ENCODE measurements around the gene CDK6.
"Not testable (repeated sequence)": the region's sequence is repeated elsewhere in the genome, so short reads cannot be mapped to it uniquely, and the experiment has no call there.

CDK6 gene

GRCh38 chr7:92757311-92757910 is 79.0 kb downstream of the CDK6 start:
- FAIRE-seq: not testable (repeated sequence)

GRCh38 chr7:92755680-92756079 is 80.7 kb downstream of the CDK6 start:
- no peak for FAIRE-seq

GRCh38 chr7:92754919-92755581 is 81.3 kb downstream of the CDK6 start:
- no peak for FAIRE-seq

- no peak for FAIRE-seq
Observed at GRCh38 chr7:92753614-92754013, 82.8 kb downstream of the CDK6 start.

GRCh38 chr7:92751902-92752901 is 84.2 kb downstream of the CDK6 start:
- FAIRE-seq: no peak

GRCh38 chr7:92750946-92751345 is 85.4 kb downstream of the CDK6 start:
- no peak for FAIRE-seq

- FAIRE-seq: no peak
Observed at GRCh38 chr7:92750447-92750839, 85.9 kb downstream of the CDK6 start.

GRCh38 chr7:92749832-92750446 is 86.4 kb downstream of the CDK6 start:
- FAIRE-seq: no peak

- no peak for FAIRE-seq
Observed at GRCh38 chr7:92749327-92749755, 87.0 kb downstream of the CDK6 start.

GRCh38 chr7:92748495-92748894 is 87.9 kb downstream of the CDK6 start:
- no peak for FAIRE-seq

- FAIRE-seq: no peak
Observed at GRCh38 chr7:92747041-92747835, 89.1 kb downstream of the CDK6 start.

GRCh38 chr7:92745241-92745640 is 91.1 kb downstream of the CDK6 start:
- FAIRE-seq: no peak

GRCh38 chr7:92744180-92744579 is 92.2 kb downstream of the CDK6 start:
- FAIRE-seq: not testable (repeated sequence)

- no peak for FAIRE-seq
Observed at GRCh38 chr7:92742186-92742585, 94.2 kb downstream of the CDK6 start.

GRCh38 chr7:92740700-92741126 is 95.7 kb downstream of the CDK6 start:
- no peak for FAIRE-seq

- FAIRE-seq: no peak
Observed at GRCh38 chr7:92740134-92740533, 96.2 kb downstream of the CDK6 start.

- no peak for FAIRE-seq
Observed at GRCh38 chr7:92739091-92739490, 97.3 kb downstream of the CDK6 start.

- FAIRE-seq: peak; percentile 99
Observed at GRCh38 chr7:92737706-92738105, 98.7 kb downstream of the CDK6 start.

- FAIRE-seq: no peak
Observed at GRCh38 chr7:92736870-92737269, 99.5 kb downstream of the CDK6 start.

GRCh38 chr7:92735707-92736106 is 100.7 kb downstream of the CDK6 start:
- FAIRE-seq: no peak

- no peak for FAIRE-seq
Observed at GRCh38 chr7:92732316-92733036, 103.9 kb downstream of the CDK6 start.
